Fibroblast of lung (primary cell): ENCODE measurements around the gene FAM13C.

Source experiments
- CTCF ChIP-seq, 2 donors: IDR thresholded peaks in 1 of 2; conservative IDR thresholded peaks in 1 of 2; 1 replicate in 1 of 2; 2 replicates in 1 of 2; pipeline ENCODE4 v1.5.1; 2011 to 2012; ENCODE audit warnings: low read length in 2 of 2, control low read depth in 1 of 2, inconsistent platforms in 1 of 2, low read depth in 1 of 2, mild to moderate bottlenecking in 1 of 2
- EZH2 ChIP-seq: IDR thresholded peaks from 2 replicates; pipeline ENCODE4 v1.5.1; 2012; ENCODE audit warnings: low read length, control low read depth, mild to moderate bottlenecking; ENCODE audit errors: missing control alignments

- TF ChIP-seq CTCF (conservative IDR thresholded peaks at IDR 0.05 in 1 of 2, IDR thresholded peaks at IDR 0.05 in 1 of 2; ENCODE audit: low read depth in 1 of 2, low read length in 2 of 2) (no peak), EZH2 (no peak)
Measured at GRCh38 chr10:59346321-59346720, 16.0 kb downstream of the FAM13C start.
